HEK293 (cell line): ENCODE data around the gene ZNF766.

Source experiments
- GFI1B ChIP-seq: fragments of 450-650 bp; formaldehyde crosslinking; IDR thresholded peaks from 2 replicates; pipeline ENCODE4 v1.5.1; 2016; ENCODE audit warnings: missing biosample characterization, missing genetic modification characterization
- SP7 ChIP-seq: fragments of 450-650 bp; formaldehyde crosslinking; IDR thresholded peaks from 2 replicates; pipeline ENCODE4 v1.5.1; 2016; ENCODE audit warnings: missing biosample characterization, missing genetic modification characterization
- YY1 ChIP-seq: fragments of 450-650 bp; formaldehyde crosslinking; IDR thresholded peaks from 2 replicates; pipeline ENCODE4 v1.5.1; 2018; ENCODE audit warnings: missing biosample characterization, missing genetic modification characterization
- ZBTB7A ChIP-seq: fragments of 450-650 bp; formaldehyde crosslinking; IDR thresholded peaks from 2 replicates; pipeline ENCODE4 v1.5.1; 2016; ENCODE audit warnings: low read depth, missing biosample characterization, missing genetic modification characterization
- ZNF24 ChIP-seq: fragments of 450-650 bp; formaldehyde crosslinking; IDR thresholded peaks from 2 replicates; pipeline ENCODE4 v1.5.1; 2016; ENCODE audit warnings: missing biosample characterization, missing genetic modification characterization
- ZNF311 ChIP-seq: fragments of 450-650 bp; formaldehyde crosslinking; IDR thresholded peaks from 2 replicates; pipeline ENCODE4 v1.5.1; 2017; ENCODE audit warnings: missing biosample characterization, missing genetic modification characterization, borderline replicate concordance
- ZNF37A ChIP-seq: fragments of 450-650 bp; IDR thresholded peaks from 2 replicates; pipeline ENCODE4 v1.5.1; 2018; ENCODE audit warnings: missing biosample characterization, missing genetic modification characterization
- ZNF501 ChIP-seq: fragments of 450-650 bp; formaldehyde crosslinking; IDR thresholded peaks from 2 replicates; pipeline ENCODE4 v1.5.1; 2016; ENCODE audit warnings: missing biosample characterization, missing genetic modification characterization
- TF ChIP-seq, protein P1 (sequence below): fragments of 450-650 bp; formaldehyde crosslinking; IDR thresholded peaks from 2 replicates; pipeline ENCODE4 v1.5.1; 2016; ENCODE audit warnings: missing biosample characterization, missing genetic modification characterization
- TF ChIP-seq, protein P2 (sequence below): fragments of 450-650 bp; formaldehyde crosslinking; IDR thresholded peaks from 2 replicates; pipeline ENCODE4 v1.5.1; 2016; ENCODE audit warnings: missing biosample characterization, missing genetic modification characterization
- TF ChIP-seq, protein P3 (sequence below): fragments of 450-650 bp; formaldehyde crosslinking; IDR thresholded peaks from 2 replicates; pipeline ENCODE4 v1.5.1; 2016; ENCODE audit warnings: missing biosample characterization, missing genetic modification characterization
- TF ChIP-seq, protein P4 (sequence below): fragments of 450-650 bp; formaldehyde crosslinking; IDR thresholded peaks from 2 replicates; pipeline ENCODE4 v1.5.1; 2016; ENCODE audit warnings: missing biosample characterization, missing genetic modification characterization

DNA sequence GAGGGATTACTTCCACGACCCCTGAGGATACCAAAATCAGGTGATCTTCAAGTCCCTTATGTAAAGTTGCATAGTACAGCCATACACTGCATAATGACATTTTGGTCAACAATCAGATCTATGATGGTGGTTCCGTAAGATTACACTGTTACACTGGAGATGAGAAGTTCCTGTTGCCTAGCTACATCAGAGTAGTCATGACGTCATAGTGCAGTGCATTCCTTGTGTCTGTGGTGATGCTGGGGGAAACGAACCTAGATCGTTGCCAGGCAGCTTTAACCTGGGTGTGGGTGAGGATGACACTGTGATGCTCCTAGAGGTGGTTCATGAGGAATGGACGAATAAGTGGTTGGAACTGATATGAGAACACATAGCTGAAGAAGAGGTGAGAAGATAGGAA, 75.8 kb downstream of the ZNF766 start:
- TF ChIP-seq, protein P1, sequence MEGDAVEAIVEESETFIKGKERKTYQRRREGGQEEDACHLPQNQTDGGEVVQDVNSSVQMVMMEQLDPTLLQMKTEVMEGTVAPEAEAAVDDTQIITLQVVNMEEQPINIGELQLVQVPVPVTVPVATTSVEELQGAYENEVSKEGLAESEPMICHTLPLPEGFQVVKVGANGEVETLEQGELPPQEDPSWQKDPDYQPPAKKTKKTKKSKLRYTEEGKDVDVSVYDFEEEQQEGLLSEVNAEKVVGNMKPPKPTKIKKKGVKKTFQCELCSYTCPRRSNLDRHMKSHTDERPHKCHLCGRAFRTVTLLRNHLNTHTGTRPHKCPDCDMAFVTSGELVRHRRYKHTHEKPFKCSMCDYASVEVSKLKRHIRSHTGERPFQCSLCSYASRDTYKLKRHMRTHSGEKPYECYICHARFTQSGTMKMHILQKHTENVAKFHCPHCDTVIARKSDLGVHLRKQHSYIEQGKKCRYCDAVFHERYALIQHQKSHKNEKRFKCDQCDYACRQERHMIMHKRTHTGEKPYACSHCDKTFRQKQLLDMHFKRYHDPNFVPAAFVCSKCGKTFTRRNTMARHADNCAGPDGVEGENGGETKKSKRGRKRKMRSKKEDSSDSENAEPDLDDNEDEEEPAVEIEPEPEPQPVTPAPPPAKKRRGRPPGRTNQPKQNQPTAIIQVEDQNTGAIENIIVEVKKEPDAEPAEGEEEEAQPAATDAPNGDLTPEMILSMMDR (tag by site-specific recombination), result no peak
- TF ChIP-seq ZNF311 (tag by site-specific recombination) (no peak), SP7 (tag by site-specific recombination) (no peak), YY1 (tag by site-specific recombination) (no peak), ZBTB7A (tag by site-specific recombination) (no peak), GFI1B (tag by site-specific recombination) (no peak), ZNF501 (tag by site-specific recombination) (no peak), ZNF24 (tag by site-specific recombination) (no peak), ZNF37A (no peak)
- TF ChIP-seq, protein P2, sequence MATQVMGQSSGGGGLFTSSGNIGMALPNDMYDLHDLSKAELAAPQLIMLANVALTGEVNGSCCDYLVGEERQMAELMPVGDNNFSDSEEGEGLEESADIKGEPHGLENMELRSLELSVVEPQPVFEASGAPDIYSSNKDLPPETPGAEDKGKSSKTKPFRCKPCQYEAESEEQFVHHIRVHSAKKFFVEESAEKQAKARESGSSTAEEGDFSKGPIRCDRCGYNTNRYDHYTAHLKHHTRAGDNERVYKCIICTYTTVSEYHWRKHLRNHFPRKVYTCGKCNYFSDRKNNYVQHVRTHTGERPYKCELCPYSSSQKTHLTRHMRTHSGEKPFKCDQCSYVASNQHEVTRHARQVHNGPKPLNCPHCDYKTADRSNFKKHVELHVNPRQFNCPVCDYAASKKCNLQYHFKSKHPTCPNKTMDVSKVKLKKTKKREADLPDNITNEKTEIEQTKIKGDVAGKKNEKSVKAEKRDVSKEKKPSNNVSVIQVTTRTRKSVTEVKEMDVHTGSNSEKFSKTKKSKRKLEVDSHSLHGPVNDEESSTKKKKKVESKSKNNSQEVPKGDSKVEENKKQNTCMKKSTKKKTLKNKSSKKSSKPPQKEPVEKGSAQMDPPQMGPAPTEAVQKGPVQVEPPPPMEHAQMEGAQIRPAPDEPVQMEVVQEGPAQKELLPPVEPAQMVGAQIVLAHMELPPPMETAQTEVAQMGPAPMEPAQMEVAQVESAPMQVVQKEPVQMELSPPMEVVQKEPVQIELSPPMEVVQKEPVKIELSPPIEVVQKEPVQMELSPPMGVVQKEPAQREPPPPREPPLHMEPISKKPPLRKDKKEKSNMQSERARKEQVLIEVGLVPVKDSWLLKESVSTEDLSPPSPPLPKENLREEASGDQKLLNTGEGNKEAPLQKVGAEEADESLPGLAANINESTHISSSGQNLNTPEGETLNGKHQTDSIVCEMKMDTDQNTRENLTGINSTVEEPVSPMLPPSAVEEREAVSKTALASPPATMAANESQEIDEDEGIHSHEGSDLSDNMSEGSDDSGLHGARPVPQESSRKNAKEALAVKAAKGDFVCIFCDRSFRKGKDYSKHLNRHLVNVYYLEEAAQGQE (tag by site-specific recombination), result no peak
- TF ChIP-seq, protein P3, sequence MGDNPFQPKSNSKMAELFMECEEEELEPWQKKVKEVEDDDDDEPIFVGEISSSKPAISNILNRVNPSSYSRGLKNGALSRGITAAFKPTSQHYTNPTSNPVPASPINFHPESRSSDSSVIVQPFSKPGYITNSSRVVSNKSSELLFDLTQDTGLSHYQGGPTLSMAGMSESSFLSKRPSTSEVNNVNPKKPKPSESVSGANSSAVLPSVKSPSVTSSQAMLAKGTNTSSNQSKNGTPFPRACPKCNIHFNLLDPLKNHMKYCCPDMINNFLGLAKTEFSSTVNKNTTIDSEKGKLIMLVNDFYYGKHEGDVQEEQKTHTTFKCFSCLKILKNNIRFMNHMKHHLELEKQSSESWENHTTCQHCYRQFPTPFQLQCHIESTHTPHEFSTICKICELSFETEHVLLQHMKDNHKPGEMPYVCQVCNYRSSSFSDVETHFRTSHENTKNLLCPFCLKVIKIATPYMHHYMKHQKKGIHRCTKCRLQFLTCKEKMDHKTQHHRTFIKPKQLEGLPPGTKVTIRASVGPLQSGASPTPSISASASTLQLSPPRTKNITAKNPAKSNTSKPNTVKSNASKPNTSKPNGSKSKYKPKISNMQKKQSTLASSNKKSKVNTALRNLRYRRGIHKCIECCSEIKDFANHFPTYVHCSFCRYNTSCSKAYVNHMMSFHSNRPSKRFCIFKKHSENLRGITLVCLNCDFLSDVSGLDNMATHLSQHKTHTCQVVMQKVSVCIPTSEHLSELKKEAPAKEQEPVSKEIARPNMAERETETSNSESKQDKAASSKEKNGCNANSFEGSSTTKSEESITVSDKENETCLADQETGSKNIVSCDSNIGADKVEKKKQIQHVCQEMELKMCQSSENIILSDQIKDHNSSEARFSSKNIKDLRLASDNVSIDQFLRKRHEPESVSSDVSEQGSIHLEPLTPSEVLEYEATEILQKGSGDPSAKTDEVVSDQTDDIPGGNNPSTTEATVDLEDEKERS (tag by site-specific recombination), result no peak
- TF ChIP-seq, protein P4, sequence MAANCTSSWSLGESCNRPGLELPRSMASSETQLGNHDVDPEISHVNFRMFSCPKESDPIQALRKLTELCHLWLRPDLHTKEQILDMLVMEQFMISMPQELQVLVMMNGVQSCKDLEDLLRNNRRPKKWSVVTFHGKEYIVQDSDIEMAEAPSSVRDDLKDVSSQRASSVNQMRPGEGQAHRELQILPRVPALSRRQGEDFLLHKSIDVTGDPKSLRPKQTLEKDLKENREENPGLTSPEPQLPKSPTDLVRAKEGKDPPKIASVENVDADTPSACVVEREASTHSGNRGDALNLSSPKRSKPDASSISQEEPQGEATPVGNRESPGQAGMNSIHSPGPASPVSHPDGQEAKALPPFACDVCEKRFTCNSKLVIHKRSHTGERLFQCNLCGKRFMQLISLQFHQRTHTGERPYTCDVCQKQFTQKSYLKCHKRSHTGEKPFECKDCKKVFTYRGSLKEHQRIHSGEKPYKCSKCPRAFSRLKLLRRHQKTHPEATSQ (tag by site-specific recombination), result no peak
